Mucosa of stomach (tissue), 1 donor: ENCODE measurements around the gene LMCD1.

Experiments used
- H3K27me3 ChIP-seq: one replicate; pipeline ENCODE4 v1.7.0; 2013; ENCODE audit warnings: mild to moderate bottlenecking, low read length; ENCODE audit not compliant: control insufficient read depth, insufficient read depth
- H3K36me3 ChIP-seq: one replicate; pipeline ENCODE4 v1.7.0; 2013; ENCODE audit warnings: low read length; ENCODE audit not compliant: control insufficient read depth, insufficient read depth
- H3K4me1 ChIP-seq: one replicate; pipeline ENCODE4 v1.7.0; 2013; ENCODE audit warnings: mild to moderate bottlenecking, low read length; ENCODE audit not compliant: control insufficient read depth, insufficient read depth
- H3K4me3 ChIP-seq: one replicate; pipeline ENCODE4 v1.7.0; 2013; ENCODE audit warnings: low read length
- H3K9ac ChIP-seq: one replicate; pipeline ENCODE4 v1.7.0; 2013; ENCODE audit warnings: mild to moderate bottlenecking, low read length, moderate library complexity
- H3K9me3 ChIP-seq: one replicate; pipeline ENCODE4 v1.7.0; 2013; ENCODE audit warnings: mild to moderate bottlenecking, low read length, moderate library complexity; ENCODE audit not compliant: control insufficient read depth
- donor health status: Pancreatic carcinoma.

Gene LMCD1

GRCh38 chr3:8485943-8486342 lies 15.7 kb upstream of the LMCD1 start:
- Histone ChIP-seq H3K27me3 (no peaks in the 10 kb centered on the region), H3K9me3 (no peaks in the 10 kb centered on the region), H3K4me1 (peaks cover 21% of the 10 kb centered on the region), H3K4me3 (no peak overlapping the region), H3K36me3 (no peaks in the 10 kb centered on the region), H3K9ac (no peak overlapping the region)

GRCh38 chr3:8486434-8486833 lies 15.2 kb upstream of the LMCD1 start:
- Histone ChIP-seq H3K27me3 (no peaks in the 10 kb centered on the region), H3K9me3 (no peaks in the 10 kb centered on the region), H3K4me3 (no peak overlapping the region), H3K36me3 (no peaks in the 10 kb centered on the region), H3K9ac (no peak overlapping the region), H3K4me1 (peaks cover 23% of the 10 kb centered on the region)

- H3K4me3 ChIP-seq = no peak overlapping the region
- H3K27me3 ChIP-seq = no peaks in the 10 kb centered on the region
- no peak overlapping the region for H3K9ac ChIP-seq
- H3K9me3 ChIP-seq = no peaks in the 10 kb centered on the region
- H3K36me3 ChIP-seq = no peaks in the 10 kb centered on the region
- peaks cover 26% of the 10 kb centered on the region for H3K4me1 ChIP-seq
These were observed 14.7 kb upstream of the LMCD1 start for GRCh38 chr3:8486936-8487335.

GRCh38 chr3:8488411-8488810 lies 13.2 kb upstream of the LMCD1 start:
- Histone ChIP-seq H3K36me3 (no peaks in the 10 kb centered on the region), H3K27me3 (no peaks in the 10 kb centered on the region), H3K4me1 (peaks cover 21% of the 10 kb centered on the region), H3K9ac (no peak overlapping the region), H3K9me3 (no peaks in the 10 kb centered on the region), H3K4me3 (no peak overlapping the region)

GRCh38 chr3:8488877-8489276 lies 12.7 kb upstream of the LMCD1 start:
- Histone ChIP-seq H3K4me3 (no peak overlapping the region), H3K27me3 (no peaks in the 10 kb centered on the region), H3K9me3 (no peaks in the 10 kb centered on the region), H3K36me3 (no peaks in the 10 kb centered on the region), H3K4me1 (peaks cover 21% of the 10 kb centered on the region), H3K9ac (no peak overlapping the region)

GRCh38 chr3:8489278-8489792 lies 12.3 kb upstream of the LMCD1 start:
- H3K36me3 ChIP-seq = no peaks in the 10 kb centered on the region
- H3K4me1 ChIP-seq = peaks cover 21% of the 10 kb centered on the region

GRCh38 chr3:8490079-8490552 lies 11.5 kb upstream of the LMCD1 start:
- no peaks in the 10 kb centered on the region for H3K36me3 ChIP-seq
- H3K9me3 ChIP-seq = no peaks in the 10 kb centered on the region
- H3K27me3 ChIP-seq = no peaks in the 10 kb centered on the region
- peaks cover 21% of the 10 kb centered on the region for H3K4me1 ChIP-seq
- H3K4me3 ChIP-seq = no peak overlapping the region
- H3K9ac ChIP-seq = no peak overlapping the region

More at GRCh38 chr3:8489278-8489792, 12.3 kb upstream of the LMCD1 start:
- H3K9ac ChIP-seq = no peak overlapping the region
- H3K4me3 ChIP-seq = no peak overlapping the region
- no peaks in the 10 kb centered on the region for H3K9me3 ChIP-seq
- H3K27me3 ChIP-seq = no peaks in the 10 kb centered on the region

GRCh38 chr3:8491271-8492144 lies 10.1 kb upstream of the LMCD1 start:
- Histone ChIP-seq H3K27me3 (no peaks in the 10 kb centered on the region), H3K9ac (no peak overlapping the region), H3K4me1 (peaks cover 17% of the 10 kb centered on the region), H3K36me3 (no peaks in the 10 kb centered on the region), H3K4me3 (no peak overlapping the region), H3K9me3 (no peaks in the 10 kb centered on the region)

- Histone ChIP-seq H3K4me3 (no peak overlapping the region), H3K9me3 (no peaks in the 10 kb centered on the region), H3K36me3 (no peaks in the 10 kb centered on the region), H3K4me1 (peaks cover 8% of the 10 kb centered on the region), H3K27me3 (no peaks in the 10 kb centered on the region), H3K9ac (no peak overlapping the region)
These were observed 8.7 kb upstream of the LMCD1 start for GRCh38 chr3:8492744-8493511.

- Histone ChIP-seq H3K4me1 (peaks cover 12% of the 10 kb centered on the region), H3K4me3 (no peak overlapping the region), H3K9me3 (no peaks in the 10 kb centered on the region), H3K36me3 (no peaks in the 10 kb centered on the region), H3K27me3 (no peaks in the 10 kb centered on the region), H3K9ac (no peak overlapping the region)
These were observed 7.9 kb upstream of the LMCD1 start for GRCh38 chr3:8493744-8494143.

- H3K27me3 ChIP-seq = no peaks in the 10 kb centered on the region
- no peaks in the 10 kb centered on the region for H3K9me3 ChIP-seq
- H3K36me3 ChIP-seq = no peaks in the 10 kb centered on the region
- H3K9ac ChIP-seq = no peak overlapping the region
- no peak overlapping the region for H3K4me3 ChIP-seq
- peaks cover 14% of the 10 kb centered on the region for H3K4me1 ChIP-seq
These were observed 7.3 kb upstream of the LMCD1 start for GRCh38 chr3:8494327-8494726.

GRCh38 chr3:8497582-8497981 lies 4.0 kb upstream of the LMCD1 start:
- no peaks in the 10 kb centered on the region for H3K27me3 ChIP-seq
- no peak overlapping the region for H3K4me3 ChIP-seq
- peaks cover 30% of the 10 kb centered on the region for H3K4me1 ChIP-seq
- H3K9ac ChIP-seq = no peak overlapping the region
- H3K36me3 ChIP-seq = no peaks in the 10 kb centered on the region
- H3K9me3 ChIP-seq = no peaks in the 10 kb centered on the region
